ENCODE measurements around the gene ENOX1. TPM values are rescaled to one million over a fixed set of nuclear protein-coding genes. Genes with fewer than 3 reads are reported as not detected.

Gene ENOX1
- total and polyA plus RNA-seq, 7 donors, result 0.34 to 7.1 (median 1.1) TPM

DNA sequence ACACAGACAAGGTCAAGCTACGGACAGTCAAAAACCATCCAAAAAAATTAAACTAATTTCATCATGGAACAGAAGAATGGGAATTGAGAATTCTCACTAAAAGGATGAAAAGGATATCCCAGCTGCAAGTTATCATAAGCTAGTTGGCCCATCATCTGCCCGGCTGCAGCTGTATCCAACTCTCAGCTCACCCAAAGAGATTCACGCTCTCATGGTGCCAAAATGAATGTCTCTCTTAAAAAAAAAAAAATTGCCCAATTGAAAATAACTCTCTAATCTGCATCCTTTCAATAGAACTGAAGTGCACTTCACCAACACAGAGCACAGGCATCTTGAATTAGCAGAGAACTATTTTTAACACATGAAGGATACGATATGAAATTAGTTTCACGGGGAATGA is 20.0 kb downstream of the ENOX1 start:
- ATAC-seq (peak in 2 of 4 donors; percentile 23 to 61), DNase-seq (peak; percentile 21 to 53)
- no peak overlapping the region for H3K27ac ChIP-seq
- TF ChIP-seq, protein P1, sequence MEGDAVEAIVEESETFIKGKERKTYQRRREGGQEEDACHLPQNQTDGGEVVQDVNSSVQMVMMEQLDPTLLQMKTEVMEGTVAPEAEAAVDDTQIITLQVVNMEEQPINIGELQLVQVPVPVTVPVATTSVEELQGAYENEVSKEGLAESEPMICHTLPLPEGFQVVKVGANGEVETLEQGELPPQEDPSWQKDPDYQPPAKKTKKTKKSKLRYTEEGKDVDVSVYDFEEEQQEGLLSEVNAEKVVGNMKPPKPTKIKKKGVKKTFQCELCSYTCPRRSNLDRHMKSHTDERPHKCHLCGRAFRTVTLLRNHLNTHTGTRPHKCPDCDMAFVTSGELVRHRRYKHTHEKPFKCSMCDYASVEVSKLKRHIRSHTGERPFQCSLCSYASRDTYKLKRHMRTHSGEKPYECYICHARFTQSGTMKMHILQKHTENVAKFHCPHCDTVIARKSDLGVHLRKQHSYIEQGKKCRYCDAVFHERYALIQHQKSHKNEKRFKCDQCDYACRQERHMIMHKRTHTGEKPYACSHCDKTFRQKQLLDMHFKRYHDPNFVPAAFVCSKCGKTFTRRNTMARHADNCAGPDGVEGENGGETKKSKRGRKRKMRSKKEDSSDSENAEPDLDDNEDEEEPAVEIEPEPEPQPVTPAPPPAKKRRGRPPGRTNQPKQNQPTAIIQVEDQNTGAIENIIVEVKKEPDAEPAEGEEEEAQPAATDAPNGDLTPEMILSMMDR (IDR thresholded peaks at IDR 0.05), result no peak
- no peak overlapping the region for H3K4me3 ChIP-seq
- intact Hi-C loops (cut with DNase I), result no loop called here
- H3K9me3 ChIP-seq, result no peaks in the 10 kb centered on the region
- H3K36me3 ChIP-seq (ENCODE audit: insufficient read depth in 1 of 2, low read depth in 1 of 2), result no peaks in the 10 kb centered on the region
- 19 to 31% (median 20%) methylated on average over 5 of the region's 5 CpGs for WGBS, 3 donors
- peaks cover 5% of the 10 kb centered on the region for H3K4me1 ChIP-seq
- H3K27me3 ChIP-seq (ENCODE audit: insufficient read depth in 3 of 3, low read length in 2 of 3), result no peaks in the 10 kb centered on the region

DNA sequence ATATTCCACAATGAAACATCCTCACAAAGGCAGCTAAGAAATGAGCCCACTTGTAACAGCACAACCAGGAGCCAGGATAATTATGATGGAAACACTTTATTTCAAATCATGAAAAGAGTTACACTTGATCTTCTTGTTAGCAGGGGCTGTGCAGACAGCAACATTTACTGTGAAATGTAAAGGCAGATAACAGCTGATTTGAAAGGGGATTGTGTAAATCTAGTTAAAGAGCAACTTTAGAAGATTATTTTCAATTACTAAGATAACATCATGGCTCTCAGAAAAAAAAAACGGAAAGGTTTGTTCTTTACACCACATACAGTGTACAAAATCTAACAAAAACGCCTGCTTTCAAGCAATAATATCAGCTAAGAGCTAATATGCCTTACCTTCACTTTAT is 22.4 kb downstream of the ENOX1 start:
- no peak overlapping the region for H3K27ac ChIP-seq
- peaks cover 5% of the 10 kb centered on the region for H3K4me1 ChIP-seq

DNA sequence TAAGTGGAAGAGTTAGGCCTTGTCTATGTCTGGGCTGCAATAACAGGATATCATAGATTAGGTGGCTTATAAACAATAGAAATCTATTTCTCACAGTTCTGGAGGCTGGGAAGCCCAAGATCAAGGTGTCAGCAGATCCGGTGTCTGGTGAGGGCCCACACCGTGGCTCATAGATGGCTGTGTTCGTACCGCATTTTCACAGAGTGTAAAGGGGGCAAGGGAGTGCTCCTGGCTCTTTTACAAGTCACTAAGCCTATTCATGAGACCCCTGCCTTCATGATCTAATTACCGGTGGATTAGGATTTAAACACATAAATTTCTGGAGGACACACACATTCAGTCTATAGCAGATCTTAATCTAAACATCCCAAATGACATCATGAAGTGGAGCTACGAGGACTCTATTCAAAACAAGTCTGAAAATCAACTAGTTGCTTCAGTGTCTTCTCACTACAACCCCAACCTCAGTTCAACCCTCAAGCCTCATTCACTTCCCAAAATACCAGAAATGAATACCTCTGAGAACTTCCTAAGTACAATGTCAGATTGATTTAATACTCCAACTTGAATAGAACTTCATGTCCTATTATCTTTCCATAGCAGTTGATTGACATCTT is 23.5 kb downstream of the ENOX1 start:
- DNase-seq, result no peak
- Histone ChIP-seq H3K4me3 (no peak overlapping the region), H3K4me1 (peaks cover 5% of the 10 kb centered on the region), H3K27me3 (ENCODE audit: insufficient read depth in 3 of 3, low read length in 2 of 3) (no peaks in the 10 kb centered on the region), H3K9me3 (no peaks in the 10 kb centered on the region), H3K27ac (no peak overlapping the region), H3K36me3 (ENCODE audit: insufficient read depth in 1 of 2, low read depth in 1 of 2) (no peaks in the 10 kb centered on the region)
- TF ChIP-seq, protein P1 (IDR thresholded peaks at IDR 0.05), result no peak
- no peak for ATAC-seq
- intact Hi-C loops (cut with DNase I), result no loop called here
- WGBS, 3 donors, result 94 to 97% (median 94%) methylated on average over 6 of the region's 6 CpGs

More for the DNA sequence above, 22.4 kb downstream of the ENOX1 start:
- ATAC-seq, result no peak
- 70 to 86% (median 70%) methylated on average over 2 of the region's 2 CpGs for WGBS, 3 donors
- Histone ChIP-seq H3K9me3 (no peaks in the 10 kb centered on the region), H3K36me3 (ENCODE audit: insufficient read depth in 1 of 2, low read depth in 1 of 2) (no peaks in the 10 kb centered on the region), H3K27me3 (ENCODE audit: insufficient read depth in 3 of 3, low read length in 2 of 3) (no peaks in the 10 kb centered on the region), H3K4me3 (no peak overlapping the region)
- TF ChIP-seq, protein P1 (IDR thresholded peaks at IDR 0.05), result no peak
- intact Hi-C loops (cut with DNase I), result no loop called here
- DNase-seq, result no peak

DNA sequence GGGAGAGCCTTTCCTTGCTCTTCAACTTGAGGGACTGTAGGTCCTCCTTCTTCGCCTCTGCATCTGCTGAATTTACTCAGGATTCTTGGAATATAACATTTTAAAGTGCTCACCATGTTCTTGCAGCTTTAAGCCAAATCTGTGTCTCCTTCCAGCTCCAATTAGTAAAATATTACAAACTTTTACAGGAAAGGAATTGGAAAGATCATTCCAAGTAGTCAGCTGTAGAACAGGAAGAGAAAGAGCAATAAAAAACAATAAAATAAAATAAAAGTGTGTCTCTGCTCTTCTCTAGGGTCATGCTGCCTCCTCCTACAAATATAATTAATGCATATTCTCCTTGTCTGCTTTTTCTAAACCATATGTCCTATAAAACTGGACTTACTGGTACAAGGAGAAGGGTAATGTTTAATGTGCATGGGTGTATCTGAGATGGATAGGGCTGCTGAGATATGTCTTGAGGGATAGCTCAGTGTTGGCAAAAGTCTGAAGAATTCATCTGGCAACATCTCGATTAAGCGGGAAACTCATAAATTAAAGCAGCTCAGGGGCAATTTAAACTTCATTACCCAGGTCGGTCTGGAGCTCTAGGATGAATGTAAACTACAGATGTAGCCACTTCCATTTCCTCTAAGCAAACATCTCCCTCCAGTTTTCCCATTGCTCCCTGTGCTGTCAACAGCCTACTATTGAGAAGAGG is 25.0 kb downstream of the ENOX1 start:
- no peaks in the 10 kb centered on the region for H3K4me1 ChIP-seq

More for the DNA sequence above, 25.0 kb downstream of the ENOX1 start:
- H3K36me3 ChIP-seq (ENCODE audit: insufficient read depth in 1 of 2, low read depth in 1 of 2), result no peaks in the 10 kb centered on the region
- no peak for ATAC-seq
- TF ChIP-seq, protein P1 (IDR thresholded peaks at IDR 0.05), result no peak
- no peak overlapping the region for H3K4me3 ChIP-seq
- H3K9me3 ChIP-seq, result no peaks in the 10 kb centered on the region
- DNase-seq, result no peak
- intact Hi-C loops (cut with DNase I), result no loop called here
- no peaks in the 10 kb centered on the region for H3K27me3 ChIP-seq (ENCODE audit: insufficient read depth in 3 of 3, low read length in 2 of 3)
- H3K27ac ChIP-seq, result no peak overlapping the region
- 77 to 82% (median 78%) methylated on average over 4 of the region's 4 CpGs for WGBS, 3 donors
